Activated T-helper 1 cell treated with anti-CD3 and anti-CD28 coated beads, Interleukin-2, amount 50 U/mL, for 16 hours (primary cell): ENCODE measurements around the gene CIAO1.
"Not testable (repeated sequence)": the region's sequence is repeated elsewhere in the genome, so short reads cannot be mapped to it uniquely, and the experiment has no call there.

Experiments used
- DNase-seq, 2 donors: peaks; one replicate each; pipeline ENCODE4 v3.0.0-alpha.2; 2020; ENCODE audit warnings: low read depth in 1 of 2, low spot score in 1 of 2

Gene CIAO1

GRCh38 chr2:96274355-96275056 lies 8.5 kb downstream of the CIAO1 start:
- no peak for DNase-seq

GRCh38 chr2:96276787-96277499 lies 10.9 kb downstream of the CIAO1 start:
- no peak for DNase-seq

- DNase-seq = no peak
Measured at GRCh38 chr2:96287273-96287856, 21.3 kb downstream of the CIAO1 start.

- no peak for DNase-seq
Measured at GRCh38 chr2:96291751-96292150, 25.7 kb downstream of the CIAO1 start.

- not testable (repeated sequence) for DNase-seq
Measured at GRCh38 chr2:96294271-96294670, 28.2 kb downstream of the CIAO1 start.

DNA sequence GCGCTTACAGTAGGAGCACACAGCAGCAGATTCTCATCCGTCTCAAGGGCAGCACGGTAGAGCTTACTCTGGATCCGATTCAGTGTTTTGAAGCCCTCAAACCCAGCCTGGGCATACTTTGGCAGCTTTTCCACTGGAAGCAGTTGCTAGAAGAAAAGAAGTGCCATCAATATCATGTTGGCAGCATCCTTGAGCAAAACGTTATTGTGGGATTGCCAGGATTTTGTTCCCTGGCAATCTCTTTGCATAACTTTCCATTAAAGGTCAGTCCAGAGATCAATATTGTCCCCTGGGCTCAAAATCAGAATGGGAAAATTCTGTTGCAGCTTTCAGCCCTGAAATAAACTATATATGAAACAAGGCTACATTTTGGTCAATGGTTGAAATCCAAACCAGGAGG lies 30.9 kb downstream of the CIAO1 start:
- no peak for DNase-seq

GRCh38 chr2:96301865-96302264 lies 35.8 kb downstream of the CIAO1 start:
- no peak for DNase-seq

DNA sequence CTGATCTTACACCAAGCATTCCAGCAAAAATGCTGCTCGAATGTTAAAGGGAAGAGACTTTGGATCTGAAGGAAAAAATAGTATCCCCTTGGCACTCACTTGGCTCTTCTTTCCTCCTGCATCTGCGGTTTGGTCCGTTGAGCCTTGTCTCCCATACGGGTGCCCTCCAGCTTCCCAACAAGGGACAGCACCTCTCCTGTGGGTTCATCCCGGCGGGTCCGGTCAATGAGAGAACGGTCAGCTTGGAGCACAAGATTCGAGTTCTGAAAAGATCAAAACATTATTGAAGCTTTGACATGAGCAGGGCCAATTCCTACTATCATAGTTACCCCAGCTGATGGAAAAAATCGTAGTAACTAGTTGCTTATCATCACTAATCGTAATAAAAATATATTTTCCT lies 38.6 kb downstream of the CIAO1 start:
- DNase-seq = no peak

GRCh38 chr2:96305091-96305978 lies 39.3 kb downstream of the CIAO1 start, which contains the start of gene SNRNP200:
Gene SNRNP200, minus strand, starts transcription at chr2:96305546. Its CDS starts 109 bp downstream, at chr2:96305437.
- peak; percentile 76 to 88 for DNase-seq

- DNase-seq = no peak
Measured at GRCh38 chr2:96305979-96306308, 39.9 kb downstream of the CIAO1 start.

GRCh38 chr2:96306370-96306769 lies 40.3 kb downstream of the CIAO1 start:
- no peak for DNase-seq

DNA sequence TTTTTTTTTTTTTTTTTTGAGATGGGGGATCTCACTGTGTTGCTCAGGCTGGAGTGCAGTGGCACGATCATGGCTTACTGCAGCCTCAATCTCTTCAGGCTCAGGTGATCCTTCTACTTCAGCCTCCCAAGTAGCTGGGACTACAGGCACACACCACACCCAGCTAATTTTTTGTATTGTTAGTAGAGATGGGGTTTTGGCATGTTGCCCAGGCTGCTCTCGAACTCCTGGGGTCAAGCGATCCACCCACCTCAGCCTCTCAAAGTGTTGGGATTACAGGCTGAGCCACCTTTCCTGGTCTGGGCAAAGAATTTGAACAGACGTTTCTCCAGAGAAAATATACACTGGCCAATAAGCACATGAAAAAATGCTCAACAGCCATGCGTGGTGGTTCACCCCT lies 42.2 kb downstream of the CIAO1 start:
- DNase-seq = no peak

- DNase-seq = no peak
Measured at GRCh38 chr2:96315005-96315399, 49.0 kb downstream of the CIAO1 start.

DNA sequence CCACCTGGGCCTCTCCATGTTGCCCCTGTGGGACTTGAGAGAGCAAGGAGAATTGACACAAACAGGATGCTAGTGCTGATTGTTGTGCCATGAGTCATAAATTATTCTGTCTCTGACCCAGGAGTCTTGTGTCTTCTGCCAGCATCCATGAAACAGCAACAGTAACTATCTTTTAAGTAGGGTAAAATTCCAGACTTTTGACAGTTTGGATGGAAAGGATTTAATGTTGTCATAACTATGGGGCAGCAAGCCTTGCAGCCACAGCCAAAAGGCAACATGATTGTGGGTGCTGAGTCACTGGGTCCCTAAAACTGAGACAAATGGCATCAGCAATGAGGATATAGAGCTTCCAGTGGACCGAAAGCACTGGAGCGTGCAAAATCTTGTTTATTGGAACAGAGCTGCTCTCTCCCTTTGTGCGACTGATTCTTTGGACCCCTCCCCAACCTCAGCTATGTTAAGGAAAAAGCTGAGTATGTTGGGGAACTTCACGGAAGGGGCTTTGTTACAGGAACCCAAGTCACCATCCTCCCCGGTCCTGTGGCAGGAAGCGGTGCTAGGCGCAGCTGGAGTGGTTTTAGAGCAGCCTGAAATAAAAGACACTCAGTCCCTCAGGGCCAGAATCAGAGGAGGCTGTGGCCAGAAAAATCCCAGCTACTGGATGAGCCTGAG lies 49.5 kb downstream of the CIAO1 start:
- no peak for DNase-seq

DNA sequence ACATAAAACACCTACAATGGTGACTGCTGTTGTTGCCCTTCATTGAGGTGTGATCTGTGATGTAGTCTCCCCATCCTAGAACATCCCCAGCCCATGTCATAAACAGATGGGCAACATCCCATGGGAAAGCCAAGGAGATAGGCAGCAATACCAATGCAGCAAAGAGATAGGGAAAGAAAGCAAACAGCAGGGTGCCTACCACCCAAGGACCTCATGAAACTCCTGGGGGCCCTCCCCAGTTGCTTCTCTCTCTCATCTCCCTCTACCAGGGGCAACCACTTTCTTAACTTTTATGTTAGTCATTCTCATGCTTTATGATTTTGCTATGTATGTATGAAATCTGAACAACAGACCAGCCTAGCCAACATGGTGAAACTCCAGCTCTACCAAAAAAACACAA lies 51.0 kb downstream of the CIAO1 start:
- no peak for DNase-seq

DNA sequence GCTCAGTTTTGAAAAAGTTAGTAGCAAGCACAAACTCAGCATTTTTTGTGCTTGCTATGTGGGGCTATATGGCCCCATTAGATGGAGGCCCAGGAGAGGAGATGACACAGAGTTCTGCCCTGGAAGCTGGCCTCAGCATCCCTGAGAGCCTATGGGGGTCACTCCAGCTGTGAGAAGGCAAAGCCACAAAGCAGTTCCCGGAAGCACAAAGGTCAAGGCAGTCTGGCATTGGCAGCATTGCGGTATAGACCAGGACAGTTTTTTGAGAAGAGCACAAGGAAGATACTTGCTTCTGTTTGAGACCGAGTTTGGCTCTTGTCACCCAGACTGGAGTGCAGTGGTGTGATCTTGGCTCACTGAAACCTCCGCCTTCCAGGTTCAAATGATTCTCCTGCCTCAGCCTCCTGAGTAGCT lies 51.6 kb downstream of the CIAO1 start:
- DNase-seq = no peak

GRCh38 chr2:96318723-96319122 lies 52.7 kb downstream of the CIAO1 start:
- DNase-seq = no peak

DNA sequence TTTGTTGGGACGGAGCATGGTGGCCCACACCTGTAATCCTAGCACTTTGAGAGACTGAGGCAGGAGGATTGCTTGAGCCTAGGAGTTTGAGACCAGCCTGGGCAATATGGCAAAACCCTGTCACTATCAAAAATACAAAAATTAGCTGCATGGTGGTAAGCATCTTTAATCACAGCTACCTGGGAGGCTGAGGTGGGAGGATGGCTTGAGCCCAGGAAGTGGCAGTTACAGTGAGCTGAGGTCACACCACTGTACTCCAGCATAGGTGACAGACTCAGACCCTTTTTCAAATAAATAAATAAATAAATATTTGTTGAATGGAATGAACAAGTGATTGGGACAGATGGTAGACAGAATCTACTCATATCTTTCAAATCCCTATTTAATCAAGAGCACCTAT lies 53.4 kb downstream of the CIAO1 start:
- no peak for DNase-seq

DNA sequence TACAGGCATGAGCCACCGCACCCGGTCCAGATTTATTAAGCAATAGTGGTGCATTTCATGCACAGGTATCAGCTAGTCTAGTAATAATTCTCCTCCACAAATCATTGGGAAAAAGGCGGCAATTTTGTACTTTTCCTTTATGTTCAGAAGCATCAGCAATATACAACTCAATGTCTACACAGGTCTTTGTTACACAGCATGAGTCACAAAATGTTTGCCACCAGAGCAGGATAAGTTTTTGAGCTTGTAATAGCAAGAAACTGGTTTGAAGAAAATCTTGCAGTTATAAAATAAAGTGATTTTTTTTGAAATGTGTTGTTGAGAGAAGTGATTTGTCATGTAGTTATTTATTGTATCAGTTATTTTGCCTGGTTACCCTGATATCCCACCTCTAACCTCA lies 54.3 kb downstream of the CIAO1 start:
- DNase-seq = no peak

DNA sequence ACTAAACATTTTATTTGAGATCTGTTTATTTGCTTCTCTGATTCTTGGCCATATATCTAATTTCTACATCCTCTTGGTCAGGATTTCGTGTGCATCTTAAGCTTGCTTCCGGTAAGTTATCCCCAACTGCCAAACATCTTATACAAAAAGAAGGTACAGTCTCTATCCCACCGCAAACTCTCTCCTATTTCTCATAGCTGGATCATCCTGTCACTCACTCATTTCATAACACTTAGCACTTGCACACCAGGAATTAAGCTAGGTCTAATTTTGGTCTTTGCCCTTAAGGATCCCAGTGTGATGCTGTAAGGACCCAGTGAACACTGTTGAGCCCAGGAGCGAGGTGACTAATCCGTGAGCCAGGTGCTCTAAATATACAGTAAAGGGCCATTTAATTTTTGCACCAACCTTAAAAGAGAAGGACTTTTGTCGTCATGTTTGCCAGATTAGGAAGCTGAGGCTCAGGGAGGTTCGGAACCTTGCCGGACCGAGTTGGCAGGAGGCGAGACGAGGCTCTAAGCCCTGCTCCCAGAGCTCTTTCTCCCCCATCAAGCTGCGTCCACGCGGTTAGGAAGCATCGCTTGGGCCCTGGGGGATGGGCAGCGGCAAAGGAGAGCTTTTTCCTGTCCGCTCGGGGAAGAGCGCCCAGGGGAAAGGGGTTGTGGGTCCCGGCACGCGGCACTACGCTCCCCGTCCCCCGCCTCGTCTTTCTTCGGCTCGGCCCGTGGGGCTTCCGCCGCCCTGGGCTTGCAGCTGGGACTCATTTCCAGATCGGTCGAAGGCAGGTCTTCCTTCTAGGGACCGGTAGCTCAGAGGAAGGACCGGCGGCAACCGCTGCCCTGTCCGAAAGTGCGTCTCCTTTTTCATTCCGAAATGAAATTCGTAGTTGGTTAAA lies 55.0 kb downstream of the CIAO1 start:
- no peak for DNase-seq
